Stimulated activated effector memory CD8-positive, alpha-beta T cell treated with anti-CD3 and anti-CD28 coated beads, Interleukin-12 subunit alpha, Interleukin-12 subunit beta, amount 100 ng/mL, for 72 hours (primary cell): ENCODE results near the gene CEMIP2.
"Not testable (repeated sequence)": the region's sequence is repeated elsewhere in the genome, so short reads cannot be mapped to it uniquely, and the experiment has no call there.

Experiments
- ATAC-seq: fragments of 150-1000 bp; cut with Tn5 transposase; 2 replicates; pipeline ENCODE4 v1.10.0; 2021
- DNase-seq, 2 donors: peaks; one replicate each; pipeline ENCODE4 v3.0.0; 2021 to 2022; ENCODE audit warnings: low spot score in 2 of 2
- H3K27ac Mint-ChIP-seq: one replicate; pipeline ENCODE4 v1.8.0; 2022; ENCODE audit warnings: mild to moderate bottlenecking, mixed read lengths
- H3K36me3 Mint-ChIP-seq: one replicate; pipeline ENCODE4 v1.8.0; 2022; ENCODE audit warnings: mild to moderate bottlenecking, mixed read lengths
- H3K4me1 Mint-ChIP-seq: one replicate; pipeline ENCODE4 v1.8.0; 2022; ENCODE audit warnings: mixed read lengths
- H3K4me3 Mint-ChIP-seq: one replicate; pipeline ENCODE4 v1.8.0; 2022; ENCODE audit warnings: mild to moderate bottlenecking, mixed read lengths
- H3K9me3 Mint-ChIP-seq: one replicate; pipeline ENCODE4 v1.8.0; 2022; ENCODE audit warnings: mixed read lengths

Gene CEMIP2

GRCh38 chr9:71670121-71670520 lies 98.2 kb downstream of the CEMIP2 start:
- Mint-ChIP-seq H3K4me1 (no peaks in the 10 kb centered on the region), H3K36me3 (no peaks in the 10 kb centered on the region), H3K9me3 (no peaks in the 10 kb centered on the region), H3K27ac (no peak overlapping the region), H3K4me3 (no peak overlapping the region)
- DNase-seq (no peak), ATAC-seq (no peak)

GRCh38 chr9:71669284-71669995 lies 98.9 kb downstream of the CEMIP2 start:
- Mint-ChIP-seq H3K36me3 (no peaks in the 10 kb centered on the region), H3K27ac (no peak overlapping the region), H3K4me3 (no peak overlapping the region), H3K4me1 (no peaks in the 10 kb centered on the region), H3K9me3 (no peaks in the 10 kb centered on the region)
- ATAC-seq (no peak), DNase-seq (no peak)

GRCh38 chr9:71668717-71669116 lies 99.6 kb downstream of the CEMIP2 start:
- H3K4me3 Mint-ChIP-seq = no peak overlapping the region
- DNase-seq = no peak
- no peaks in the 10 kb centered on the region for H3K9me3 Mint-ChIP-seq
- H3K27ac Mint-ChIP-seq = no peak overlapping the region
- H3K4me1 Mint-ChIP-seq = peaks cover 7% of the 10 kb centered on the region
- H3K36me3 Mint-ChIP-seq = no peaks in the 10 kb centered on the region
- ATAC-seq = no peak

GRCh38 chr9:71665247-71665646 lies 103.1 kb downstream of the CEMIP2 start:
- Mint-ChIP-seq H3K36me3 (no peaks in the 10 kb centered on the region), H3K4me3 (no peak overlapping the region), H3K9me3 (no peaks in the 10 kb centered on the region), H3K4me1 (peaks cover 7% of the 10 kb centered on the region), H3K27ac (no peak overlapping the region)
- no peak for DNase-seq
- no peak for ATAC-seq

- Mint-ChIP-seq H3K36me3 (no peaks in the 10 kb centered on the region), H3K4me3 (no peak overlapping the region), H3K27ac (no peak overlapping the region), H3K4me1 (peaks cover 11% of the 10 kb centered on the region), H3K9me3 (no peaks in the 10 kb centered on the region)
- DNase-seq = no peak
- no peak for ATAC-seq
Observed at GRCh38 chr9:71664566-71664965, 103.7 kb downstream of the CEMIP2 start.

- no peak overlapping the region for H3K4me3 Mint-ChIP-seq
- no peaks in the 10 kb centered on the region for H3K9me3 Mint-ChIP-seq
- no peak overlapping the region for H3K27ac Mint-ChIP-seq
- ATAC-seq (no peak), DNase-seq (no peak)
- no peaks in the 10 kb centered on the region for H3K36me3 Mint-ChIP-seq
- H3K4me1 Mint-ChIP-seq = peaks cover 13% of the 10 kb centered on the region
Observed at GRCh38 chr9:71663931-71664459, 104.3 kb downstream of the CEMIP2 start.

- H3K4me3 Mint-ChIP-seq = no peak overlapping the region
- peaks cover 13% of the 10 kb centered on the region for H3K4me1 Mint-ChIP-seq
- H3K9me3 Mint-ChIP-seq = no peaks in the 10 kb centered on the region
- no peak overlapping the region for H3K27ac Mint-ChIP-seq
- ATAC-seq = no peak
- no peak for DNase-seq
- no peaks in the 10 kb centered on the region for H3K36me3 Mint-ChIP-seq
Observed at GRCh38 chr9:71663216-71663615, 105.1 kb downstream of the CEMIP2 start.

- H3K4me1 Mint-ChIP-seq = peaks cover 13% of the 10 kb centered on the region
- H3K27ac Mint-ChIP-seq = no peak overlapping the region
- no peaks in the 10 kb centered on the region for H3K36me3 Mint-ChIP-seq
- ATAC-seq (no peak), DNase-seq (no peak)
- H3K9me3 Mint-ChIP-seq = peaks cover 7% of the 10 kb centered on the region
- no peak overlapping the region for H3K4me3 Mint-ChIP-seq
Observed at GRCh38 chr9:71662082-71662481, 106.2 kb downstream of the CEMIP2 start.

- H3K36me3 Mint-ChIP-seq, H3K27ac Mint-ChIP-seq, H3K4me1 Mint-ChIP-seq, H3K4me3 Mint-ChIP-seq, H3K9me3 Mint-ChIP-seq, DNase-seq, ATAC-seq: not testable (repeated sequence)
Observed at GRCh38 chr9:71657276-71657675, 111.0 kb downstream of the CEMIP2 start.

GRCh38 chr9:71656496-71656895 lies 111.8 kb downstream of the CEMIP2 start:
- H3K4me1 Mint-ChIP-seq = peaks cover 12% of the 10 kb centered on the region
- no peak for ATAC-seq
- H3K9me3 Mint-ChIP-seq = peaks cover 7% of the 10 kb centered on the region
- H3K27ac Mint-ChIP-seq = no peak overlapping the region
- no peak for DNase-seq
- no peaks in the 10 kb centered on the region for H3K36me3 Mint-ChIP-seq
- H3K4me3 Mint-ChIP-seq = no peak overlapping the region

- no peak for DNase-seq
- ATAC-seq = no peak
- Mint-ChIP-seq H3K36me3 (no peaks in the 10 kb centered on the region), H3K4me1 (peaks cover 12% of the 10 kb centered on the region), H3K4me3 (no peak overlapping the region), H3K9me3 (peaks cover 7% of the 10 kb centered on the region), H3K27ac (no peak overlapping the region)
Observed at GRCh38 chr9:71655778-71656177, 112.5 kb downstream of the CEMIP2 start.

GRCh38 chr9:71655141-71655540 lies 113.2 kb downstream of the CEMIP2 start:
- Mint-ChIP-seq H3K36me3 (no peaks in the 10 kb centered on the region), H3K4me3 (no peak overlapping the region), H3K9me3 (peaks cover 7% of the 10 kb centered on the region), H3K4me1 (peaks cover 12% of the 10 kb centered on the region), H3K27ac (no peak overlapping the region)
- DNase-seq (no peak), ATAC-seq (no peak)

GRCh38 chr9:71652480-71652879 lies 115.8 kb downstream of the CEMIP2 start:
- Mint-ChIP-seq H3K9me3 (peaks cover 3% of the 10 kb centered on the region), H3K27ac (no peak overlapping the region), H3K36me3 (no peaks in the 10 kb centered on the region), H3K4me3 (no peak overlapping the region), H3K4me1 (peaks cover 15% of the 10 kb centered on the region)
- DNase-seq = no peak
- ATAC-seq = no peak

- Mint-ChIP-seq H3K27ac (no peak overlapping the region), H3K9me3 (no peaks in the 10 kb centered on the region), H3K4me3 (no peak overlapping the region), H3K36me3 (no peaks in the 10 kb centered on the region), H3K4me1 (peaks cover 38% of the 10 kb centered on the region)
- ATAC-seq (no peak), DNase-seq (no peak)
Observed at GRCh38 chr9:71648453-71648852, 119.9 kb downstream of the CEMIP2 start.

- no peaks in the 10 kb centered on the region for H3K36me3 Mint-ChIP-seq
- ATAC-seq (no peak), DNase-seq (no peak)
- H3K4me3 Mint-ChIP-seq = peak overlapping the region; percentile 60
- H3K9me3 Mint-ChIP-seq = no peaks in the 10 kb centered on the region
- peak overlapping the region; percentile 57 for H3K27ac Mint-ChIP-seq
- H3K4me1 Mint-ChIP-seq = peaks cover 35% of the 10 kb centered on the region
Observed at GRCh38 chr9:71647094-71647591, 121.2 kb downstream of the CEMIP2 start.

GRCh38 chr9:71646131-71646530 lies 122.2 kb downstream of the CEMIP2 start:
- no peaks in the 10 kb centered on the region for H3K9me3 Mint-ChIP-seq
- no peak for DNase-seq
- ATAC-seq = no peak
- H3K4me1 Mint-ChIP-seq = peaks cover 32% of the 10 kb centered on the region
- H3K27ac Mint-ChIP-seq = no peak overlapping the region
- H3K4me3 Mint-ChIP-seq = no peak overlapping the region
- no peaks in the 10 kb centered on the region for H3K36me3 Mint-ChIP-seq
